Uterus (tissue), 2 donors: ENCODE data around the gene POMT1.

ENCODE experiments used
- POLR2A ChIP-seq, 2 donors: fragments of 450-650 bp; IDR thresholded peaks; one replicate each; pipeline ENCODE4 v1.6.1; 2016; ENCODE audit warnings: antibody characterized with exemption in 2 of 2, mild to moderate bottlenecking in 1 of 2, moderate library complexity in 1 of 2
- TF ChIP-seq, protein P1 (sequence below), 4 experiments: fragments of 200-600 bp in 2 of 4; fragments of 450-650 bp in 2 of 4; sonication (generic) in 2 of 4; IDR thresholded peaks; one replicate each; pipeline ENCODE4 v1.5.1; 2016 to 2019; ENCODE audit warnings: antibody characterized with exemption in 4 of 4, mild to moderate bottlenecking in 2 of 4, moderate library complexity in 1 of 4

DNA sequence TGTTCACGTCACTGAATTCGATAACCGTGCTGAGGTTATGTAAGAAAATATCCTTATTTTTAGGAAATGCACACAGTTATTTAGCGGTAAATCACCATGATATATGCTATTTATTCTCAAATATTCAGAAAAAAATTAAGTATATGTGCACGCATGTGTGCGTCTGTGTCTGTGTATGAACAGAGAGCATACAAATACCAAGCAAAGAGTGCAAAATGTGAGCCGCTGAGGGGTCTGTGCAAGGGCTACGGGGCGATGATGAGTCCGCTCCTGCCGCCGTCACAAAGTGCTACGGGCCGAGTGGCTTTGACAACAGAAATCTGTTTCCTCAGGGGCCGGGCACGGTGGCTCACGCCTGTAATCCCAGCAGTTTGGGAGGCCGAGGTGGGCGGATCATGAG lies 35.2 kb downstream of the POMT1 start:
- TF ChIP-seq POLR2A (IDR thresholded peaks at IDR 0.05), result no peak
- TF ChIP-seq, protein P1, sequence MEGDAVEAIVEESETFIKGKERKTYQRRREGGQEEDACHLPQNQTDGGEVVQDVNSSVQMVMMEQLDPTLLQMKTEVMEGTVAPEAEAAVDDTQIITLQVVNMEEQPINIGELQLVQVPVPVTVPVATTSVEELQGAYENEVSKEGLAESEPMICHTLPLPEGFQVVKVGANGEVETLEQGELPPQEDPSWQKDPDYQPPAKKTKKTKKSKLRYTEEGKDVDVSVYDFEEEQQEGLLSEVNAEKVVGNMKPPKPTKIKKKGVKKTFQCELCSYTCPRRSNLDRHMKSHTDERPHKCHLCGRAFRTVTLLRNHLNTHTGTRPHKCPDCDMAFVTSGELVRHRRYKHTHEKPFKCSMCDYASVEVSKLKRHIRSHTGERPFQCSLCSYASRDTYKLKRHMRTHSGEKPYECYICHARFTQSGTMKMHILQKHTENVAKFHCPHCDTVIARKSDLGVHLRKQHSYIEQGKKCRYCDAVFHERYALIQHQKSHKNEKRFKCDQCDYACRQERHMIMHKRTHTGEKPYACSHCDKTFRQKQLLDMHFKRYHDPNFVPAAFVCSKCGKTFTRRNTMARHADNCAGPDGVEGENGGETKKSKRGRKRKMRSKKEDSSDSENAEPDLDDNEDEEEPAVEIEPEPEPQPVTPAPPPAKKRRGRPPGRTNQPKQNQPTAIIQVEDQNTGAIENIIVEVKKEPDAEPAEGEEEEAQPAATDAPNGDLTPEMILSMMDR (IDR thresholded peaks at IDR 0.05), result no peak
